GM19372 (cell line): ENCODE data around the gene ZNF511.

Source experiments
- ATAC-seq: cut with Tn5 transposase; IDR thresholded peaks from one replicate; pipeline ENCODE4 v1.9.1; 2021; ENCODE audit warnings: mild to moderate bottlenecking, low read depth, moderate library complexity; ENCODE audit not compliant: unreplicated experiment

Gene ZNF511

GRCh38 chr10:133289761-133290160, 19.0 kb upstream of the ZNF511 start:
- ATAC-seq: no peak

- ATAC-seq: no peak
Observed at GRCh38 chr10:133292919-133293809, 15.6 kb upstream of the ZNF511 start.

- no peak for ATAC-seq
Observed at GRCh38 chr10:133293810-133294119, 14.9 kb upstream of the ZNF511 start.

- ATAC-seq: no peak
Observed at GRCh38 chr10:133294189-133294588, 14.5 kb upstream of the ZNF511 start.

GRCh38 chr10:133295426-133296320, 13.0 kb upstream of the ZNF511 start:
- ATAC-seq: no peak

- ATAC-seq: no peak
Observed at GRCh38 chr10:133297504-133297903, 11.2 kb upstream of the ZNF511 start.

GRCh38 chr10:133298466-133298865, 10.2 kb upstream of the ZNF511 start:
- ATAC-seq: no peak

- ATAC-seq: no peak
Observed at GRCh38 chr10:133299224-133299623, 9.5 kb upstream of the ZNF511 start.

- no peak for ATAC-seq
Observed at GRCh38 chr10:133299738-133300137, 9.0 kb upstream of the ZNF511 start.

GRCh38 chr10:133302230-133302629, 6.5 kb upstream of the ZNF511 start:
- no peak for ATAC-seq

- no peak for ATAC-seq
Observed at GRCh38 chr10:133303206-133303605, 5.5 kb upstream of the ZNF511 start.

- no peak for ATAC-seq
Observed at GRCh38 chr10:133306097-133306476, 2.6 kb upstream of the ZNF511 start.

- no peak for ATAC-seq
Observed at GRCh38 chr10:133306941-133307379, 1.8 kb upstream of the ZNF511 start.

- no peak for ATAC-seq
Observed at GRCh38 chr10:133307776-133308420, 816 bp upstream of the ZNF511 start.

GRCh38 chr10:133309100-133309719, 496 bp downstream of the ZNF511 start:
- peak; percentile 76 for ATAC-seq

- ATAC-seq: no peak
Observed at GRCh38 chr10:133309720-133310398, 1.1 kb downstream of the ZNF511 start.

GRCh38 chr10:133310399-133310755, 1.7 kb downstream of the ZNF511 start:
- ATAC-seq: no peak

- no peak for ATAC-seq
Observed at GRCh38 chr10:133310789-133311188, 2.1 kb downstream of the ZNF511 start.

GRCh38 chr10:133311570-133311969, 2.9 kb downstream of the ZNF511 start:
- no peak for ATAC-seq
